SU-DHL-6 (cell line): ENCODE results near the gene ANKRD13A.

Experiments
- H2AFZ ChIP-seq: fragments of 200-600 bp; sonication (generic); 2 replicates; pipeline ENCODE4 v1.6.1; 2014; ENCODE audit warnings: low read depth, mild to moderate bottlenecking, moderate library complexity, mixed read lengths, antibody characterized with exemption, low read length; ENCODE audit not compliant: severe bottlenecking
- H3F3A ChIP-seq: fragments of 200-600 bp; shearing (Covaris generic); 2 replicates; pipeline ENCODE4 v1.6.0; 2016; ENCODE audit warnings: antibody characterized with exemption, mild to moderate bottlenecking; ENCODE audit not compliant: insufficient read depth
- H3K27ac ChIP-seq: fragments of 200-600 bp; sonication (generic); 2 replicates; pipeline ENCODE4 v1.5.1; 2016; ENCODE audit warnings: low read depth, mild to moderate bottlenecking, low read length, moderate library complexity, mixed read lengths
- H3K27me3 ChIP-seq: fragments of 200-600 bp; sonication (generic), shearing (Covaris generic); 2 replicates; pipeline ENCODE4 v1.6.0; 2014; ENCODE audit warnings: mild to moderate bottlenecking, low read length
- H3K36me3 ChIP-seq: fragments of 200-600 bp; sonication (generic); 2 replicates; pipeline ENCODE4 v1.6.1; 2014; ENCODE audit warnings: mild to moderate bottlenecking, low read length, mixed read lengths
- H3K4me2 ChIP-seq: fragments of 300-600, 200-600 bp; shearing (Covaris generic), sonication (generic); 2 replicates; pipeline ENCODE4 v1.6.0; 2014; ENCODE audit warnings: low read length, low read depth, mild to moderate bottlenecking; ENCODE audit not compliant: poor library complexity, severe bottlenecking
- H3K4me3 ChIP-seq: fragments of 200-600 bp; sonication (generic); 2 replicates; pipeline ENCODE4 v1.5.1; 2014; ENCODE audit warnings: antibody characterized with exemption, low read length, mild to moderate bottlenecking, mixed read lengths; ENCODE audit not compliant: insufficient read depth, poor library complexity, severe bottlenecking
- H3K79me2 ChIP-seq: fragments of 200-600 bp; sonication (generic); 2 replicates; pipeline ENCODE4 v1.6.1; 2014; ENCODE audit warnings: mild to moderate bottlenecking, low read length, moderate library complexity; ENCODE audit not compliant: insufficient read depth
- H3K9ac ChIP-seq: fragments of 200-600 bp; sonication (generic); 2 replicates; pipeline ENCODE4 v1.7.0; 2014; ENCODE audit warnings: mild to moderate bottlenecking, low read length
- H3K9me2 ChIP-seq: fragments of 200-600 bp; sonication (generic); replicated peaks from 2 replicates; pipeline ENCODE4 v1.6.1; 2014; ENCODE audit warnings: low read length; ENCODE audit not compliant: insufficient read depth
- H3K9me3 ChIP-seq: fragments of 200-600 bp; sonication (generic); 2 replicates; pipeline ENCODE4 v1.6.1; 2014; ENCODE audit warnings: low read length, mixed read lengths; ENCODE audit not compliant: insufficient read depth
- H4K20me1 ChIP-seq: fragments of 200-600 bp; sonication (generic); 2 replicates; pipeline ENCODE4 v1.6.1; 2014; ENCODE audit warnings: low read depth, mild to moderate bottlenecking, antibody characterized with exemption, low read length, moderate library complexity, mixed read lengths
- CTCF ChIP-seq: fragments of 200-600 bp; sonication (generic); IDR thresholded peaks from one replicate; pipeline ENCODE4 v1.5.1; 2017; ENCODE audit warnings: antibody characterized with exemption, mild to moderate bottlenecking, low read length, moderate library complexity; ENCODE audit not compliant: insufficient read depth, poor library complexity, severe bottlenecking
- EZH2phosphoT487 ChIP-seq: fragments of 200-600 bp; sonication (generic), shearing (Covaris generic); conservative IDR thresholded peaks from 2 replicates; pipeline ENCODE4 v1.6.1; 2018; ENCODE audit warnings: mild to moderate bottlenecking, antibody characterized with exemption, low read length, moderate library complexity, mixed read lengths

The ANKRD13A gene

GRCh38 chr12:110033888-110034287 is 34.7 kb downstream of the ANKRD13A start:
- no peak overlapping the region for H3K9ac ChIP-seq
- H3K9me3 ChIP-seq, result no peaks in the 10 kb centered on the region
- H4K20me1 ChIP-seq, result no peaks in the 10 kb centered on the region
- peaks cover 40% of the 10 kb centered on the region for H3F3A ChIP-seq
- no peak overlapping the region for H2AFZ ChIP-seq
- no peak overlapping the region for H3K4me3 ChIP-seq
- H3K27ac ChIP-seq, result no peak overlapping the region
- no peaks in the 10 kb centered on the region for H3K9me2 ChIP-seq
- H3K36me3 ChIP-seq, result peaks cover 62% of the 10 kb centered on the region
- H3K27me3 ChIP-seq, result no peaks in the 10 kb centered on the region
- H3K79me2 ChIP-seq, result peaks cover 4% of the 10 kb centered on the region; the same call in 1 of the 2 replicates
- no peak for TF ChIP-seq CTCF
- TF ChIP-seq EZH2phosphoT487, result no peak
- no peak overlapping the region for H3K4me2 ChIP-seq

GRCh38 chr12:110035534-110036104 is 36.4 kb downstream of the ANKRD13A start:
- Histone ChIP-seq H3K79me2 (peaks cover 4% of the 10 kb centered on the region; the same call in 1 of the 2 replicates), H3K9me2 (no peaks in the 10 kb centered on the region), H3K9me3 (no peaks in the 10 kb centered on the region), H3K27ac (no peak overlapping the region), H4K20me1 (no peaks in the 10 kb centered on the region), H3K27me3 (no peaks in the 10 kb centered on the region), H2AFZ (no peak overlapping the region), H3K36me3 (peaks cover 49% of the 10 kb centered on the region), H3K4me2 (no peak overlapping the region), H3K4me3 (no peak overlapping the region), H3F3A (peaks cover 43% of the 10 kb centered on the region), H3K9ac (no peak overlapping the region)
- TF ChIP-seq EZH2phosphoT487, result no peak
- no peak for TF ChIP-seq CTCF

GRCh38 chr12:110037315-110037714 is 38.1 kb downstream of the ANKRD13A start:
- Histone ChIP-seq H3K27ac (no peak overlapping the region), H4K20me1 (no peaks in the 10 kb centered on the region), H3K27me3 (no peaks in the 10 kb centered on the region), H3K9me2 (no peaks in the 10 kb centered on the region), H2AFZ (no peak overlapping the region), H3K4me2 (no peak overlapping the region), H3K9ac (no peak overlapping the region), H3K4me3 (no peak overlapping the region), H3K36me3 (peaks cover 35% of the 10 kb centered on the region), H3K9me3 (no peaks in the 10 kb centered on the region), H3F3A (peaks cover 45% of the 10 kb centered on the region), H3K79me2 (peaks cover 3% of the 10 kb centered on the region; the same call in 1 of the 2 replicates)
- TF ChIP-seq EZH2phosphoT487, result no peak
- TF ChIP-seq CTCF, result no peak
